RCC 7860 (cell line): Measurements from ENCODE around the gene LCE1F.

ENCODE experiments used
- DNase-seq: peaks from one replicate; pipeline ENCODE4 v3.0.0-alpha.2; 2015; ENCODE audit warnings: low spot score
- FAIRE-seq: peaks from 2 replicates; lab custom pipeline; 2012; peaks lifted over from hg19 to GRCh38; lab: Jason Lieb, UNC

LCE1F gene

DNA sequence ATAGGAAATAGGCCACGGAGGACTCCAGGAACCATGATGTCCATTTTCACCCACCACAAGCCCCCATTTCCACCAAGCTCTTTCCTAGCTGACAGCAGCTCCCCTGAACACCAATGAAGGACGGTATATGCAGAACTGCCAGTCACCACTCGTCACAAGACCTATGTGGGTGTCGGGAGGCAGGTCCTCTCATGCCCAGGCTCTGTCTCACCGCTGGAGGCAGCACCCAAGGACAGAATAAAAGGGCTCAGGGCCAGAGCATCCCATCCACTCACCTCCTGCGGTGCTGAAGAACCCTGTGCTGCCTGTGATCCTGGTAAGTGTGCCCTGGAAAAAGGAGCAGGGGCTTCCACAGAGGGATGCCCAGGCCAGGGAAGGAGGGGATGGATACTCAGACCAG lies at the start of gene LCE1F:
Gene LCE1F, plus strand, starts transcription at position 266 of the 400 bp plus-strand sequence. CDS start 1,232 bp downstream, outside the sequence.
- DNase-seq (no peak), FAIRE-seq (no peak)

DNA sequence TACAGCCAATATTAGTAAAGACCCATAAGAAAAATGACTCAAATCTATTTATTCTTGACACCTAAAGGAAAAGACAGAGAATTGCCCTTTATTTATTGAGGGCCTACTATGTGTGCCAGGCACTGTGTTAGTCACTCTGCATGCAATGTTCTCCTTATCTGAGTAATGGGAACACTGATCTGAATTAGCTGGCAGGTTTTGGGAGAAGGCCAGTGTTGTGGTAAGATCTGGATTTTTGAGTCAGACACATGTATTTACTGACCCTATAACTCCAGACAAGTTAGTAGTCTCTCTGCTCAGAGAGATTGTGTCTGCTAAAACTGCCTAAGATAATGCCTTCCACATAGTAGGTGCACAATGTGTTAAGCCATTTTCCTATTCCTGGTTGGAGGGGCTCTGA lies 49.7 kb upstream of the LCE1F start:
- no peak for FAIRE-seq
- no peak for DNase-seq

- DNase-seq, result no peak
- no peak for FAIRE-seq
Measured at GRCh38 chr1:152728986-152729385, 46.0 kb upstream of the LCE1F start.

DNA sequence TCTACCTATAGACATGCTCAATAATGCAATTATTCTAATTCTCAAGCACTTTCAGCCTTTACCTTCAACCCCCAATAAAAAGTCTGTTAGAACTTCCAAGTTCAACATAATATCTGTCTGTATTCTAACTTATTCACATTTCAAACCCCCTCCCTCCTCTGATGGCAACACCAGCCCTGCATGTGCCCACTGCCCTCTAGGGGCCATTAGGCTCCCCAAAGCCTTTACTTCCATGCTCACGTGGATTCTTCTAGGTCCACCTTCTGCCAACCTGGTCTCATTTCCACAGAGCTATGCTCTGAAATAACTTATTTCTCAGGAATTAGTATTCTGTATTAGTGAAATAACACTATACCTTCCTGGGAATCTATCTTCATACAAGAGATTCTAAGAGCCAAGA lies 39.3 kb upstream of the LCE1F start:
- FAIRE-seq (no peak), DNase-seq (no peak)

DNA sequence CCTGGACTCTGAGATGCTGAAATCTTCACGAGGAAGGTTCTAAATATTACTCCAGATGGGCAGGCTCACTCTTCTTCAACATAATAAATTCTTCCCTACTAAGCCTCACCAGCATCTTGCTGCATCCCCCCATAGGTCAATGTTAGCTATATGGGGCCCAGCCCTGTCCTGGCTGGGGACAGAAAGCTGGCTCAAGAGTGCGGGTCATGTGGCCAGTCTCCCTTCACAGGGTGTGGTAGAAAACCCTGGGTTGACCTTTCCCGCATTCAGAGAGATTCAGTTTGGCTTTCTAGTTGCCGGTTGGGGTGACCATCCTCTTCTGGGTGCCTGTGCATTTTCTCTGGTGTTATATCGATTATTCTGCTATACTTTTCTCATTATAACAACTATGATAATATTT lies 36.9 kb upstream of the LCE1F start:
- FAIRE-seq (no peak), DNase-seq (no peak)

- DNase-seq (no peak), FAIRE-seq (no peak)
Measured at GRCh38 chr1:152739841-152740240, 35.1 kb upstream of the LCE1F start.

DNA sequence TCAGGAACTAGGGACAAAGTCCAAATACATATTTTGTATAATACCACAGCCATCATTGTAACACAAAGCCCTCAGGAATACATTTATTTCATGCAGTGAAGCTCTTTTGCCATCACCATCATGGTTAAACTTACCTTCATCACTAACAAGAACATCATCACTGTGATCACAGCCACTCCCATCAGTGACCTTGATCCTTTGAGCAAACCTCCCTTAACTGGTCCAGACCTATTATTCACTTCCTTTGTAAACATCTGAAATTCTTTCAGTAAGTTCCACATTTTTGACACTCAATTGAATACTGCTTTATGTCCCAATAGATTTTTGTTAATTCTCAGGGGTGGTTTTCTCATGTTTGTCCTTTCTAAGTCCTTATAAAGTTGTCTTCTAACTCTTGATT lies 33.3 kb upstream of the LCE1F start:
- DNase-seq (no peak), FAIRE-seq (no peak)

GRCh38 chr1:152743371-152744145 lies 31.4 kb upstream of the LCE1F start:
- no peak for FAIRE-seq

GRCh38 chr1:152745289-152745704 lies 29.6 kb upstream of the LCE1F start:
- FAIRE-seq, result no peak
- DNase-seq, result no peak

More at GRCh38 chr1:152743371-152744145, 31.4 kb upstream of the LCE1F start:
- no peak for DNase-seq

GRCh38 chr1:152745765-152746444 lies 29.0 kb upstream of the LCE1F start:
- no peak for DNase-seq
- FAIRE-seq, result no peak

DNA sequence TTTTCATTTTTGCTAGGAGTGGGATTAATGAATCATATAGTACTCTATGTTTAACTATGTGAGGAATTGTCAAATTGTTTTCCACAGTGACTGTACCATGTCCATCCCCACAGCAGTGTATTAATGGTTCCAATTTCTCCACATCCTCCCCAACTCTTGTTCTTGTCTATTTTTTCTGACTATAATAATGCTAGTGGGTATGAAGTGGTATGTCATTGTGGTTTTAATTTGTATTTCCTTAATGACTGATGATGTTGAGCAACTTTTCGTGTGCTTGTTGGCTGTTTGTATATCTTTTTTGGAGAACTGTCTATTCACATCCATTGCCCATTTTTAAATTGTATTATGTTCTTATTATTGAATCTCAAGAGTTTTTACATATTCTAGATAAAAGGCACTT lies 27.1 kb upstream of the LCE1F start:
- no peak for FAIRE-seq
- DNase-seq, result no peak

DNA sequence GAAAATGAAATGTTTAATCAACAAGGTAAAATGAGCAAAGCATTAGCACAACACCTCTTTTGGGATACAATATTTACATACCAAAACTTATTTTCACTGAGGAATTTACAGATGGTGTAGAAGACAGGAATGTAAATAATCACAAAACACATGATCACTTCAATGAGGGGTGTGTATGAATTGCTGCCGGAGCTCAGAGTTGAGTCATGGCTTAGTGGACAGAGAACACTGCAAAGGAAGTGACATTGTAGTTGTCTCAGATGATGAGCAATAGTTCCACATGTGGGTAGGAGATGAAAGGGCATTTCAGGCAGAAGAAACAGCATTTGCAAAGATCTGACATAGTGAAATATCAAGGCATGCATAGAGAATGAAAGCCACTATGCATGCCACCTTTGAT lies 22.7 kb upstream of the LCE1F start:
- no peak for FAIRE-seq
- DNase-seq, result no peak

DNA sequence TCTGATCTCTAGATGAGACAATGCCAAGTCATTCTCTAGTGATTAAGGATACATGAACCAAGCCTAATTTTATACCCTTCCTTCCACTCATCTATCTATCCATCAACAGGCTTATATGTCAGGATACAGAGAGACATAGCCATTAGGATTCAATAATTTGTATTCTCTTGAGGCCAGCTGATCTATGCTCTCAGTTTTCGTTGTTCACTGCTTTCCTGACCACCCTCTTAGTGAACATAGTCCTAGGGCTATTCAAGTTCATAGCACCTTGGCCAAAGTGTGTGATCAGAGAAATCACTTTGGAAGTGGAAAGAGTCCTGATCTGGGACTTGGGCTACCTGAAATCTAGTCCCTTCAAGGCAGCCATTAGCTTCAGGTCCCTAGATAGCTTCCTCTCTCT lies 21.4 kb upstream of the LCE1F start:
- FAIRE-seq (no peak), DNase-seq (no peak)

DNA sequence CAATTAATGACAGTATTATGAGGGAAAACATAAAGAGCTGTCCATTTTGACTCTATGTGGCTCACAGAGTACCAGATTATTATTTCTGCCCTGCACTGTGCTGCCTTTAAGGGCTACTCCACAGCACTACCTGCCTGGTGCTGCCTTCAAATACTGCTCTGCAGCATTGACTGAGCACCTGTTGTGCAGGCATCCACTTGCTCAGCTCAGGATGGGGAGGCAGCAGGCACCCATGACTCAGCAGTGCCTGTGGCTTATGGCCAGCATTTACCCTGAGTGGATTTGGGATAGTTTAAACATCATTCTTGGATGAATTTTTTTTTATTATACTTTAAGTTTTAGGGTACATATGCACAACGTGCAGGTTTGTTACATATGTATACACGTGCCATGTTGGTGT lies 18.1 kb upstream of the LCE1F start:
- DNase-seq (no peak), FAIRE-seq (no peak)

GRCh38 chr1:152757747-152758146 lies 17.2 kb upstream of the LCE1F start, which contains the start of gene KPRP:
TSS of gene KPRP (plus strand) at chr1:152758025. CDS start at chr1:152759589, 1,564 bp downstream.
- no peak for FAIRE-seq
- DNase-seq, result no peak

DNA sequence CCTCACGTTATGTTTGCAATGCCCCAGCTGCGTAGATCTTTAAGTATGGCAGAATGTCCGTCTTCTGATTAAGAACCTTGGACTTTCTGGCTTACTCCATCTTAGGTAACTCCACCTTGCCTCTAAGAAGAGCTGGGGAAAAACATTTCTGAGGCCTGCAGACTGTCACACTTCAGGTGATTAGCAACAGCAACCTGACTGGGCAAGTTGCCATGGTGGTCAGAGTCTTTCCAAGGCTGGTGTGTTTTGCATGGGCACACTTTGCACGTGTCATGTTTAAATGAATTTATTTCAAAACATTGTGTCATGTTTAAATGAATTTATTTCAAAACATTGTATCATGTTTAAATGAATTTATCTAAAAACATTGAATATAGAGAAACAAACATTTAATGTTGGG lies 16.3 kb upstream of the LCE1F start:
- FAIRE-seq, result no peak
- no peak for DNase-seq

- DNase-seq (no peak), FAIRE-seq (no peak)
Measured at GRCh38 chr1:152759453-152760173, 15.3 kb upstream of the LCE1F start.

- FAIRE-seq (no peak), DNase-seq (no peak)
Measured at GRCh38 chr1:152760551-152761190, 14.3 kb upstream of the LCE1F start.

DNA sequence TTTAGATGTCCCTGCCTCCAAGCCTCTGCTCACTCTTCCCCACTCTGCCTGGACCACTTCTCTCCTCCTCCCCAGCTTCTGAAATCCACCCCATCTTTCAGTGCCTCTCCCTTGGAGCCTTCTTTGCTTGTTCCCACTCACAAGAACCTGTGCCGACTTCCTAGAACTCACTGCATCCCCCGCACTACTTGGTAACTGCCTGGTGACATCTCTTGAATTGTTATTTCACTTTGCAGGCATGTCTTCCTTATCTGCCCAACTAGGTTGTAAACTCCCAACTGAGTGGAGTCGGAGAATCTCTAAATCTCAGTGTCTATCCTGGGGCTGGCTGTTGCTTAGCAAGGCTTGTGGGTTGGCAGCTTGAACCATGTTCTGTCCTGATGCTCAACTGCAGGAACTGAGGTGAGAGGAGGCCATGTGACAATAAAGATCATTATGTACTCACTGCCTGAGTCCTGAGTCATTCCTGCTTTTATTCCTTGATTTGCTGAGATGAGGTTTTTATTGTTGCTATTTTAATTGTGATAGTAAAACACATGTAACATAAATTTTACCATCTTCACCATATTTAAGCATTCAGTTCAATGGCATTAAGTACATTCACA lies 13.2 kb upstream of the LCE1F start:
- DNase-seq, result no peak
- no peak for FAIRE-seq

GRCh38 chr1:152768847-152769533 lies 6.0 kb upstream of the LCE1F start:
- FAIRE-seq (no peak), DNase-seq (no peak)
